ENCODE measurements around the gene ISL1. TPM values are rescaled to one million over a fixed set of nuclear protein-coding genes. Genes with fewer than 3 reads are reported as not detected.
A peak's percentile ranks its signal among the peaks of the same experiment; 100 is the strongest.

Gene ISL1
- total and polyA plus RNA-seq, 4 donors = not detected

- Histone ChIP-seq H3K27ac (ENCODE audit: low read depth in 1 of 2, low read length in 2 of 2) (no peak overlapping the region), H3K27me3 (ENCODE audit: control insufficient read depth in 4 of 4, insufficient read depth in 4 of 4, low read length in 3 of 4) (peaks cover 4 to 24% (median 13%) of the 10 kb centered on the region in 4 donors), H3K4me1 (ENCODE audit: control insufficient read depth in 4 of 4, insufficient read depth in 4 of 4, low read length in 3 of 4) (peaks cover 4 to 19% (median 13%) of the 10 kb centered on the region in 4 donors), H3K9ac (ENCODE audit: low read depth in 1 of 2, low read length in 2 of 2) (no peak overlapping the region), H3K36me3 (ENCODE audit: control insufficient read depth in 4 of 4, insufficient read depth in 3 of 4, low read depth in 1 of 4, low read length in 3 of 4) (no peaks in the 10 kb centered on the region), H3K9me3 (ENCODE audit: control insufficient read depth in 4 of 4, low read length in 3 of 4) (peaks cover 0 to 3% (median 0%) of the 10 kb centered on the region in 4 donors), H3K4me3 (ENCODE audit: low read depth in 1 of 3, low read length in 3 of 3) (peak overlapping the region in 1 of 3 donors; percentile 27)
- TF ChIP-seq CTCF (IDR thresholded peaks at IDR 0.05; ENCODE audit: low read depth, low read length, missing input control) (no peak), ZBTB33 (IDR thresholded peaks at IDR 0.05) (no peak), GABPA (IDR thresholded peaks at IDR 0.05 in 1 of 2, conservative IDR thresholded peaks at IDR 0.05 in 1 of 2) (no peak), FOXA2 (IDR thresholded peaks at IDR 0.05) (no peak), RAD21 (IDR thresholded peaks at IDR 0.05) (no peak), SP1 (IDR thresholded peaks at IDR 0.05) (no peak), ATF3 (IDR thresholded peaks at IDR 0.05) (no peak), TAF1 (conservative IDR thresholded peaks at IDR 0.05) (no peak), YY1 (IDR thresholded peaks at IDR 0.05) (no peak), REST (IDR thresholded peaks at IDR 0.05) (no peak), EGR1 (IDR thresholded peaks at IDR 0.05; ENCODE audit: low read depth in 2 of 2) (no peak)
- WGBS = 7% methylated on average over 17 of the region's 17 CpGs
- DNase-seq (ENCODE audit: low spot score) = no peak
Measured at GRCh38 chr5:51389288-51389576, 6.0 kb downstream of the ISL1 start.

GRCh38 chr5:51389577-51390463 is 6.6 kb downstream of the ISL1 start:
- Histone ChIP-seq H3K36me3 (ENCODE audit: control insufficient read depth in 4 of 4, insufficient read depth in 3 of 4, low read depth in 1 of 4, low read length in 3 of 4) (no peaks in the 10 kb centered on the region), H3K4me1 (ENCODE audit: control insufficient read depth in 4 of 4, insufficient read depth in 4 of 4, low read length in 3 of 4) (peaks cover 4 to 19% (median 13%) of the 10 kb centered on the region in 4 donors), H3K27ac (ENCODE audit: low read depth in 1 of 2, low read length in 2 of 2) (no peak overlapping the region), H3K27me3 (ENCODE audit: control insufficient read depth in 4 of 4, insufficient read depth in 4 of 4, low read length in 3 of 4) (peaks cover 4 to 24% (median 14%) of the 10 kb centered on the region in 4 donors), H3K4me3 (ENCODE audit: low read depth in 1 of 3, low read length in 3 of 3) (peak overlapping the region in 1 of 3 donors; percentile 27), H3K9me3 (ENCODE audit: control insufficient read depth in 4 of 4, low read length in 3 of 4) (peaks cover 0 to 3% (median 0%) of the 10 kb centered on the region in 4 donors), H3K9ac (ENCODE audit: low read depth in 1 of 2, low read length in 2 of 2) (no peak overlapping the region)
- 5% methylated on average over 68 of the region's 68 CpGs for WGBS
- DNase-seq (ENCODE audit: low spot score) = no peak
- TF ChIP-seq FOXA2 (IDR thresholded peaks at IDR 0.05) (no peak), NR2F2 (IDR thresholded peaks at IDR 0.05) (no peak), EGR1 (IDR thresholded peaks at IDR 0.05; ENCODE audit: low read depth in 2 of 2) (no peak), RXRA (IDR thresholded peaks at IDR 0.05) (no peak), GABPA (IDR thresholded peaks at IDR 0.05 in 1 of 2, conservative IDR thresholded peaks at IDR 0.05 in 1 of 2) (no peak), FOXA1 (IDR thresholded peaks at IDR 0.05) (no peak), ZBTB33 (IDR thresholded peaks at IDR 0.05) (no peak), CTCF (IDR thresholded peaks at IDR 0.05; ENCODE audit: low read depth, low read length, missing input control) (no peak), ATF3 (IDR thresholded peaks at IDR 0.05) (no peak)
